ENCODE results near the gene SEH1L.

DNA sequence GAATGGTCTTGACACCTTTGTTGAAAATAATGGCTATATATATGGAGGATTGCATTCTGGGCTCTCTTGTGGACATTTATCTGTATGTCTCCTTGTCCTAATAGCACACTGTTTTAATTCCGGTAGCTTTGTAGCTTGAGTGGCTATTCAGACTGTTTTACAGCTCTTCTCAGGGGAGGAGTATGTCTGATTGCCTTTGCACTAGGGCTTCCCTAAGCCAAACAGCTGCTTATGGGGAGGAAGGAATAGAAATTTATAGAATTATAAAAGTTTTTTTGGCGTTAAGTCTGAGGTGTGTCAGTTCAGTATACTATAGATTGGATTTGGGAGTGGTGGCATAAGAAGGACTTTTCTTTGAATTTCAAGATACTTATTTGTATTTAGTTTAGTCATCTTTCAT lies 12.6 kb downstream of the SEH1L start:
- TF ChIP-seq EZH2 (IDR thresholded peaks at IDR 0.05; ENCODE audit: insufficient read depth, poor library complexity, severe bottlenecking) (no peak), EZH2phosphoT487 (IDR thresholded peaks at IDR 0.05; ENCODE audit: insufficient read depth, low read depth) (no peak)

Data from GM23248 (cell line).